ENCODE results near the gene ERBB2.
A peak's percentile ranks its signal among the peaks of the same experiment; 100 is the strongest.

Gene ERBB2

GRCh38 chr17:39699818-39700147 is at the start of gene ERBB2:
ERBB2 (plus strand) TSS chr17:39700064; CDS start chr17:39700239, 175 bp downstream.
- no peak for DNase-seq (ENCODE audit: low read depth in 2 of 2)

- DNase-seq (ENCODE audit: low read depth in 2 of 2): no peak
Observed at GRCh38 chr17:39650121-39650579, 49.7 kb upstream of the ERBB2 start.

- DNase-seq (ENCODE audit: low read depth in 2 of 2): no peak
Observed at GRCh38 chr17:39651923-39652586, 47.8 kb upstream of the ERBB2 start.

GRCh38 chr17:39652587-39653315 is 47.1 kb upstream of the ERBB2 start:
- no peak for DNase-seq (ENCODE audit: low read depth in 2 of 2)

DNA sequence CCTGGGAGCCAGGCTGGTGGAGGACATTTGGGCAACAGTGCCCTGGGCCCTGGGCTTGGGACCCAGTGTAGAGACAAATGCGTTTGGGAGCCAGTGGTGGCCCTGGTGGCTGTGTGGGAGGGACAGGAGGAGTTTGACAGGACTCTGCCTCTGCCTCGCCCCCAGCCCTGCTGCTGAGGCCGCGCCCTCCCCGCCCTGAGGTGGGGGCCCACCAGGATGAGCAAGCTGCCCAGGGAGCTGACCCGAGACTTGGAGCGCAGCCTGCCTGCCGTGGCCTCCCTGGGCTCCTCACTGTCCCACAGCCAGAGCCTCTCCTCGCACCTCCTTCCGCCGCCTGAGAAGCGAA is 46.6 kb upstream of the ERBB2 start:
- no peak for DNase-seq (ENCODE audit: low read depth in 2 of 2)

GRCh38 chr17:39653662-39654331 is 46.1 kb upstream of the ERBB2 start:
- DNase-seq (ENCODE audit: low read depth in 2 of 2): peak; percentile 43 to 70

- DNase-seq (ENCODE audit: low read depth in 2 of 2): no peak
Observed at GRCh38 chr17:39655105-39655504, 44.8 kb upstream of the ERBB2 start.

DNA sequence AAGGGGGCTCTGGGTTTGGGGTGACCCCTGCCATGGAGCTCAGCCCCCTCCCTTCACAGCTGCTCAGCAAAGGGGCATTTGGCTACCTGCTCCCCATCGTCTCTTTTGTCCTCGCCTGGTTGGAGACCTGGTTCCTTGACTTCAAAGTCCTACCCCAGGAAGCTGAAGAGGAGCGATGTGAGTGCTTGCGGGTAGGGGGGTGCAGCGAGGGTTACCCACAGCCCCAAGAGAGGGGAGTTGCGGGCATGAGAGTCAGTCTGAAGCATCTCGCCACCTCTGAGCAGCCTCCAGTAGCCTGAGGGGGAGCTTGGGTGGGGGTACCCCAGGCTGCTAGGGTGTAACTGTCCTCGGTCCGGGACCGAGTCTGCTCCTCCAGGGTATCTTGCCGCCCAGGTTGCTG is 41.5 kb upstream of the ERBB2 start:
- no peak for DNase-seq (ENCODE audit: low read depth in 2 of 2)

- no peak for DNase-seq (ENCODE audit: low read depth in 2 of 2)
Observed at GRCh38 chr17:39658760-39659159, 41.1 kb upstream of the ERBB2 start.

DNA sequence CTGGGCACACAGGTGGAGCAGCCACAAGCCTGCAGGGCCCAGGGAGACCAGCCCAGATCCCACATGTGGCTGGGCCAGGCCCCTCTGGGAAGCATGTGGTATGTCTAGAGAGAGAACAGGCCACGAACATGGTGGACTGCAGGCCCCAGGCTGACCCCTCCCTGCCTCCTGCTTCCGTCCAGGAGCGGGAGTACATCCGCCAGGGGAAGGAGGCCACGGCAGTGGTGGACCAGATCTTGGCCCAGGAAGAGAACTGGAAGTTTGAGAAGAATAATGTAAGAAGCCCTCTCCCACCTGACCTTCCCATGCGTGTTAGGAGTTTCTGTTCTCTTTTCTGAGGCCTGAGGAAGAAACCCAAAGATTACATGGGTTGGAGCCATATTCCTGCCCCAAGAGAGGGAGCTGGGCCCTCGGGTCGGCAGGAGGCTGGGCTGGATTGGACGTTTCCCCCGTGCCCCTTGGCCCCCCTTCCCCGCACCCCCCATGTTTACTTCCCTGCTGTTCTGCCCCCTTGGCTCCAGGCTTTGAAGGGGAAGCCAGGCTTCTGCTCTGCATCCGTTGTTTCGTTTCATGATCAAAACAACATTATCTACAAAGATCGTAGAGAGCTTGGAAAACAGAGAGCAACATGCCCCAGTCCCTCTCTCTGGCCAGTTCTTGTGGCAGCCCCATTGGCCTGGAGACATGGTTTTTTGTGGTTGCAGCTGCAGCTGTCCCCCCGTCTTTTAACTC is 40.4 kb upstream of the ERBB2 start:
- DNase-seq (ENCODE audit: low read depth in 2 of 2): no peak

DNA sequence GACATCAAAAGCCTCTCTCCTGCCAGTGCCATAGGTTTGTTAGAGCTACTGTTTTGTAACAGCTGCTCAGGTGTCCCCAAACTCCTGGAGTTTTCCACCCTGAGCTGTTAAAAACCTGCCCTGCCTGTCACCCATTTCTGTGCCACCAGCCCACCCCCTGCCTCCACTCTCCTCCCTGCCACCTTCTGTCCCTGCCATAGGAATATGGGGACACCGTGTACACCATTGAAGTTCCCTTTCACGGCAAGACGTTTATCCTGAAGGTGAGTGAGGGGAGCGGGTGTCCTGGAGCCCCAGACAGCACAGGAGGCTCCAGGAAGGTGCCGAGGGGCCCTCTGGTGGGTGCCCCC is 39.9 kb upstream of the ERBB2 start:
- no peak for DNase-seq (ENCODE audit: low read depth in 2 of 2)

- DNase-seq (ENCODE audit: low read depth in 2 of 2): no peak
Observed at GRCh38 chr17:39660397-39661385, 39.2 kb upstream of the ERBB2 start.

- no peak for DNase-seq (ENCODE audit: low read depth in 2 of 2)
Observed at GRCh38 chr17:39661744-39662541, 37.9 kb upstream of the ERBB2 start.

GRCh38 chr17:39662551-39663339 is 37.1 kb upstream of the ERBB2 start:
- no peak for DNase-seq (ENCODE audit: low read depth in 2 of 2)

DNA sequence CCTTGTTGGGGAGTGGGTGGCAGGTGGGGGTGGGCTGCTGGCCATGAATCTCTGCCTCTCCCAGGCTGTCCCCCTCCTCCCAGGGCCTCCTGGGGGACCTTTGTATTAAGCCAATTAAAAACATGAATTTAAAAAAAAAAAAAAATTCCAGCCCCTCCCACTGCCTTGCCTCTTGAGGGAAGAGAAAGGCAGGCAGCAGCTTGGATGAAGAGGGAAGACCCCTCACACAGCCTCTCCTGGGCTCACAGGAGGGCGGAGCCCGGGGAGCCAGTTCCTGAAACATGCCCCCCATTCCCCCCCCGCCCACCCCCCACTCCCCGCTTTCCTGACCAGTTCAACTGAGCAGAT is 36.5 kb upstream of the ERBB2 start:
- DNase-seq (ENCODE audit: low read depth in 2 of 2): no peak

DNA sequence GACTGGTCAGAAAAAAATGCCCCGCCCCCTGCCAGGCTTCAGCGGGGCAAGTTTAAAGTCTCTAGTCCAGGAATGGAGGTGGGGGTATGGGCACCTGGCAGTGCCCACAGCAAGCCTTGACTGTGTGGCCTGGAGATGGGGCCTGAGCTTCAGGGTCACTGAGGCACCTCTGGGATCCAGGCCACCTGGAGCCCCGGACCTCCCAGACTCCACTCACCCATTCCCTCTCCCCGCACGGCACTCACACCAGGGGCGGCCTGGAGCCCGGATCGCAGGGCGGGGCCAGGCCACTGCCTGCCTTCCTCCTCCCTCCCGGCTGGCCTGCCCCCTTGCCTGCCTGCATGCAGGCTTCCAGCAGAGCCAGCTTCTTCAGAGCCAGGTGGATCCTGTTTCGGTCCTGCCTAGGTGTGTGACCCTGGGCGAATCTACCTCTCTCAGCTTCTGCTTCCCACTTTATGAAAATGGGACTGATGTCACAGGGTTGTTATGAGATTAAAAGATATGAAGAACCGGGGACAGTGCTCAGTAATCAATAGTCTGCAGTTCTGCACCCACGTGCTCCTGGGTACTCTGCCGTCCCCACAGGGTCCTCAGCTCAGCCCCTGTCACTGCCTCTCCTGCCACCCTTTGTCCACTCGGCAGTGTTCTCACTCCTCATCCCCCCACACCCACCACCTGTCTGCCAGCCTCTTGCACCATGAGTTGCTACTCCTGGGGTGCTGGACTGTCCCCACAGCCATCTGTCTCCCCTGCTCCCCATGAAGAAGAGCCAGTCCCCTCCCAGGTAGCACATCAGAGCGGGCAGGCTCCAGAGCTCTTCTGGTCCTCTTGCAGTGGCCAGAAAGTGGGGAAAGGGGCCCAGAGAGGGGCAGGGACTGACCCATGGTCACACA is 35.9 kb upstream of the ERBB2 start:
- DNase-seq (ENCODE audit: low read depth in 2 of 2): no peak

DNA sequence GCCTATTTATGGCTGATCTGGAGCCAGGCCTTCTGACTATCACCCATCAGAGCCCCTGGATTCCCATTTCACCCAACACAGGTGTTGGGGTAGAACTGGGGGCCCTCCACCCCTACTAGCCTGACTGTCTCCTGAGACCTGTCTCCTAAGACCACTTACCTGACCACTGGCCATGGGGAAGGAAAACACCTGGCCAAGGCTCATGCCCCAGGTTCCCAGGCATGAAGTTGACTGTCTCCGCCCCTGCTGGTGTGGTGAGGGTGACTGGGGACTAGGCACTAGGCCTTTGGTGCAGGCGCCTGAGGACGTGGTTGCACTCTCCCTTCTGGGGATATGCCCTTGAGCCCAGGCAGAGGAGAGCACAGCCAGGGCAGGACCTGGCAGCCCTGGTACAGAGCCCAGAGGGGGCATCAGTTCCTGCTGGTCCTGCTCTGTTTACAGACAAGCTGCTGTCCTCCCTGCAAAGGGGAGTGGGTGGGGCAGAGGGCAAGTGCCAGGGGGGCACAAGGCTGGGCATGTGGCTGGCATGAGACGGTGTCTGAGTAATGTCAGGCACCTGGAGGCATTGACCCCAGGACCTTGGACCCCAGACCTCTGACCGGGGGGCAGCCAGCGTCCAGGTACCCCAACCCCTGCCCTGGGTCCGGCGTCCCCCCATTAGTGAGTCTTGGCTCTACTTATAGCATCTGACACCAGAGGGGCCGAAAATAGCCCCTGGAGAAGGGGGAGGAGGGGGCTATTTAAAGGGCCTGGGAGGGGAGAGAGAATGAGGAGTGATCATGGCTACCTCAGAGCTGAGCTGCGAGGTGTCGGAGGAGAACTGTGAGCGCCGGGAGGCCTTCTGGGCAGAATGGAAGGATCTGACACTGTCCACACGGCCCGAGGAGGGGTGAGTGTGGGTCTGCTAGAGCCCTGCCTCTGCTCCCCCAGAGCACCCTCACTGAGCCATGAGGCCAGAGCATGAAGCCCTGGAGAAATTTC is 35.0 kb upstream of the ERBB2 start, which contains the start of gene TCAP:
Gene TCAP, plus strand, starts transcription at position 769 of the 981 bp plus-strand sequence. Its CDS starts 11 bp downstream, at position 780.
- DNase-seq (ENCODE audit: low read depth in 2 of 2): no peak

Data from stimulated activated CD8-positive, alpha-beta memory T cell treated with anti-CD3 and anti-CD28 coated beads, Interleukin-7, amount 100 ng/mL, for 1 hour (primary cell).